H1 (cell line): Measurements from ENCODE around the gene UGT2A2. TPM values are rescaled to one million over a fixed set of nuclear protein-coding genes. Genes with fewer than 3 reads are reported as not detected.

ENCODE experiments used
- CTCF ChIA-PET: fragments of 300-600 bp; sonication (Branson Sonifier 250); formaldehyde crosslinking; loops from one replicate; lab custom pipeline; 2021; ENCODE audit not compliant: partially characterized antibody; lab: Charles Lee
- POLR2A ChIA-PET: fragments of 300-600 bp; sonication (Branson Sonifier 250); formaldehyde crosslinking; loops from one replicate; lab custom pipeline; 2021; ENCODE audit warnings: inconsistent platforms; ENCODE audit not compliant: partially characterized antibody; lab: Charles Lee
- DNase-seq, 2 experiments: peaks; one replicate each; pipeline versions ENCODE4 v3.0.0 to v3.0.0-alpha.2; 2010 to 2022; ENCODE audit warnings: low spot score in 2 of 2, low read depth in 1 of 2, mixed read lengths in 1 of 2
- FAIRE-seq: peaks from 2 replicates; lab custom pipeline; 2011; peaks lifted over from hg19 to GRCh38; lab: Jason Lieb, UNC
- H2AFZ ChIP-seq: 2 replicates; pipeline ENCODE4 v1.8.1; 2012; ENCODE audit warnings: low read length, inconsistent platforms
- H2AK5ac ChIP-seq: 2 replicates; pipeline ENCODE4 v1.6.1; 2013; ENCODE audit warnings: low read depth, low read length
- H2BK120ac ChIP-seq: replicated peaks from 2 replicates; pipeline ENCODE3; 2013; ENCODE audit warnings: low read depth, low read length, inconsistent platforms
- H2BK12ac ChIP-seq: 2 replicates; pipeline ENCODE4 v1.6.1; 2013; ENCODE audit warnings: low read depth, low read length
- H2BK15ac ChIP-seq: 2 replicates; pipeline ENCODE4 v1.6.1; 2013; ENCODE audit warnings: low read length
- H2BK20ac ChIP-seq: 2 replicates; pipeline ENCODE4 v1.6.1; 2013; ENCODE audit warnings: low read length
- H2BK5ac ChIP-seq: 2 replicates; pipeline ENCODE4 v1.6.1; 2013; ENCODE audit warnings: low read depth, low read length
- H3K14ac ChIP-seq: 2 replicates; pipeline ENCODE4 v1.6.1; 2013; ENCODE audit warnings: inconsistent platforms; ENCODE audit not compliant: insufficient read length
- H3K18ac ChIP-seq: 2 replicates; pipeline ENCODE4 v1.6.1; 2013; ENCODE audit warnings: low read length; ENCODE audit errors: extremely low read depth
- H3K23ac ChIP-seq: 2 replicates; pipeline ENCODE4 v1.6.1; 2013; ENCODE audit warnings: inconsistent platforms; ENCODE audit not compliant: insufficient read length
- H3K23me2 ChIP-seq: 2 replicates; pipeline ENCODE4 v1.6.1; 2013; ENCODE audit warnings: low read depth, low read length
- H3K27ac ChIP-seq: 2 replicates; pipeline ENCODE4 v1.6.1; 2011; ENCODE audit warnings: low read depth, low read length, inconsistent platforms
- H3K27me3 ChIP-seq, 4 experiments: replicated peaks in 1 of 4; 1 replicate in 1 of 4; 2 replicates in 3 of 4; pipeline versions ENCODE4 v1.6.1 to v1.8.1; 2011 to 2013; ENCODE audit warnings: low read length in 3 of 4, mild to moderate bottlenecking in 3 of 4, inconsistent platforms in 2 of 4, mixed read lengths in 2 of 4, moderate library complexity in 1 of 4; ENCODE audit not compliant: control insufficient read depth in 3 of 4, insufficient read depth in 3 of 4; ENCODE audit errors: extremely low read depth in 1 of 4
- H3K36me3 ChIP-seq, 4 experiments: 2 replicates each; pipeline versions ENCODE4 v1.6.1 to v1.8.1; 2011 to 2013; ENCODE audit warnings: mild to moderate bottlenecking in 4 of 4, low read length in 3 of 4, moderate library complexity in 2 of 4, control low read depth in 1 of 4, inconsistent platforms in 1 of 4; ENCODE audit not compliant: insufficient read depth in 4 of 4, control insufficient read depth in 2 of 4
- H3K4ac ChIP-seq: replicated peaks from 2 replicates; pipeline ENCODE3; 2013; ENCODE audit warnings: low read length, low read depth, mixed read lengths, inconsistent platforms; ENCODE audit not compliant: insufficient read length
- H3K4me1 ChIP-seq, 4 experiments: replicated peaks in 1 of 4; 1 replicate in 1 of 4; 2 replicates in 3 of 4; pipeline versions ENCODE4 v1.6.1 to v1.8.1; 2011 to 2013; ENCODE audit warnings: low read length in 3 of 4, inconsistent platforms in 2 of 4, mixed read lengths in 1 of 4; ENCODE audit not compliant: insufficient read depth in 4 of 4, control insufficient read depth in 3 of 4
- H3K4me2 ChIP-seq, 2 experiments: 2 replicates each; pipeline versions ENCODE4 v1.6.1 to v1.8.1; 2011 to 2013; ENCODE audit warnings: low read depth in 2 of 2, low read length in 2 of 2, control low read depth in 1 of 2, inconsistent platforms in 1 of 2, mild to moderate bottlenecking in 1 of 2; ENCODE audit not compliant: insufficient read depth in 1 of 2
- H3K4me3 ChIP-seq, 4 experiments: fragments of 200-600, 300-600 bp in 1 of 4; sonication (generic), shearing (Covaris generic), sonication (Bioruptor Twin) in 1 of 4; 2 replicates each; pipeline versions ENCODE4 v1.5.1 to v1.8.1; 2011 to 2016; ENCODE audit warnings: low read length in 4 of 4, low read depth in 3 of 4, control low read depth in 2 of 4, inconsistent platforms in 2 of 4, mild to moderate bottlenecking in 2 of 4, mixed read lengths in 1 of 4, moderate library complexity in 1 of 4; ENCODE audit not compliant: insufficient read depth in 2 of 4; ENCODE audit errors: extremely low read depth in 1 of 4
- H3K56ac ChIP-seq: replicated peaks from 2 replicates; pipeline ENCODE3; 2013; ENCODE audit warnings: low read depth, mild to moderate bottlenecking, mixed read lengths, low read length, inconsistent platforms; ENCODE audit not compliant: insufficient read length
- H3K79me1 ChIP-seq: 2 replicates; pipeline ENCODE4 v1.6.1; 2013; ENCODE audit warnings: low read depth, low read length, control low read depth
- H3K79me2 ChIP-seq, 2 experiments: 2 replicates each; pipeline versions ENCODE4 v1.6.1 to v1.8.1; 2012 to 2013; ENCODE audit warnings: low read length in 2 of 2, mild to moderate bottlenecking in 2 of 2, inconsistent platforms in 1 of 2; ENCODE audit not compliant: insufficient read depth in 2 of 2, control insufficient read depth in 1 of 2
- H3K9ac ChIP-seq, 4 experiments: replicated peaks in 1 of 4; 1 replicate in 1 of 4; 2 replicates in 3 of 4; pipeline versions ENCODE4 v1.6.1 to v1.8.1; 2011 to 2013; ENCODE audit warnings: low read depth in 3 of 4, low read length in 3 of 4, control low read depth in 2 of 4, mild to moderate bottlenecking in 2 of 4, moderate library complexity in 2 of 4, inconsistent platforms in 1 of 4; ENCODE audit errors: extremely low read depth in 1 of 4
- H3K9me3 ChIP-seq, 2 experiments: 2 replicates each; pipeline versions ENCODE4 v1.6.1 to v1.8.1; 2012 to 2013; ENCODE audit warnings: mild to moderate bottlenecking in 2 of 2, moderate library complexity in 2 of 2, control low read depth in 1 of 2, inconsistent platforms in 1 of 2, low read depth in 1 of 2, low read length in 1 of 2, mixed read lengths in 1 of 2; ENCODE audit not compliant: insufficient read depth in 2 of 2
- H4K20me1 ChIP-seq, 2 experiments: replicated peaks in 1 of 2; 2 replicates each; pipeline versions ENCODE3 to v1.8.1; 2011 to 2013; ENCODE audit warnings: inconsistent platforms in 2 of 2, low read length in 2 of 2, mild to moderate bottlenecking in 1 of 2; ENCODE audit not compliant: insufficient read depth in 2 of 2, control insufficient read depth in 1 of 2
- H4K5ac ChIP-seq: 2 replicates; pipeline ENCODE4 v1.6.1; 2013; ENCODE audit warnings: low read length, low read depth, mixed read lengths, inconsistent platforms; ENCODE audit not compliant: insufficient read length
- H4K8ac ChIP-seq: 2 replicates; pipeline ENCODE4 v1.8.0; 2013; ENCODE audit warnings: mild to moderate bottlenecking, moderate library complexity, low read length, inconsistent platforms; ENCODE audit not compliant: insufficient read depth; ENCODE audit errors: extremely low read depth
- H4K91ac ChIP-seq: replicated peaks from 2 replicates; pipeline ENCODE3; 2013; ENCODE audit warnings: low read length, mixed read lengths, inconsistent platforms; ENCODE audit not compliant: insufficient read length
- EGR1 ChIP-seq: IDR thresholded peaks from 2 replicates; pipeline ENCODE4 v1.6.1; 2011; ENCODE audit warnings: low read depth, low read length, borderline replicate concordance
- EP300 ChIP-seq, 2 experiments: IDR thresholded peaks; 1 replicate in 1 of 2; 2 replicates in 1 of 2; pipeline ENCODE4 v1.6.1; 2011 to 2012; ENCODE audit warnings: low read depth in 2 of 2, low read length in 2 of 2, mild to moderate bottlenecking in 2 of 2, borderline replicate concordance in 1 of 2, inconsistent platforms in 1 of 2, moderate library complexity in 1 of 2
- GTF2F1 ChIP-seq: IDR thresholded peaks from 2 replicates; pipeline ENCODE4 v1.6.1; 2012; ENCODE audit warnings: low read depth, low read length, improper control_type of control experiment, borderline replicate concordance
- WGBS, 2 experiments: shearing (Covaris generic) in 1 of 2; methylation state at CpG; one replicate each; pipeline versions ENCODE4 v1.1.6 to v1.1.7; 2013 to 2015; ENCODE audit warnings: low lambda C conversion rate in 2 of 2, mixed read lengths in 2 of 2, inconsistent platforms in 1 of 2, low coverage in 1 of 2, missing lambda C conversion rate in 1 of 2; ENCODE audit not compliant: insufficient replicate concordance in 2 of 2, insufficient coverage in 1 of 2, insufficient read length in 1 of 2; ENCODE audit errors: extremely low coverage in 1 of 2, missing lambda C conversion rate in 1 of 2; 5-methylcytosine and 5-hydroxymethylcytosine counted together
- polyA plus RNA-seq, 7 experiments: library from polyadenylated mRNA; depleted of rRNA in 3 of 7; stranded (reverse) in 5 of 7; unstranded in 2 of 7; fragments of >200 nt in 5 of 7; fragments of 200-250 nt in 2 of 7; gene quantifications; 1 replicate in 5 of 7; 2 replicates in 1 of 7; 4 replicates in 1 of 7; pipeline versions ENCODE4 v1.2.1 to v1.2.3, GENCODE V29; 2011 to 2013; ENCODE audit warnings: missing spikeins in 2 of 7, mixed read lengths in 2 of 7
- total RNA-seq: library from RNA; stranded (reverse); fragmentation: NEBNext Ultra II Directional; extraction: Animal tissue kit (Norgen Biotek cat#: 25700); gene quantifications from 2 replicates; pipeline ENCODE4 v1.2.1, GENCODE V29; 2021
- TF ChIP-seq, protein P1 (sequence below): IDR thresholded peaks from 2 replicates; pipeline ENCODE4 v1.6.1; 2012; ENCODE audit warnings: low read length, inconsistent platforms

UGT2A2 gene
- total and polyA plus RNA-seq, 2 of the 8 experiments (the other 6 are each of a cell fraction or from before 2014, with no cell fraction given), result not detected

- H3K79me2 ChIP-seq, result no peaks in the 10 kb centered on the region
- H3K23ac ChIP-seq, result no peak overlapping the region
- no peak overlapping the region for H2BK5ac ChIP-seq
- no peak for DNase-seq
- no peak overlapping the region for H2BK120ac ChIP-seq
- H2BK15ac ChIP-seq, result no peak overlapping the region
- H3K4me3 ChIP-seq, result no peak overlapping the region
- no peaks in the 10 kb centered on the region for H3K27me3 ChIP-seq
- H4K91ac ChIP-seq, result no peak overlapping the region
- H2AK5ac ChIP-seq, result no peak overlapping the region
- H4K5ac ChIP-seq, result no peak overlapping the region
- H3K79me1 ChIP-seq, result no peaks in the 10 kb centered on the region
- CTCF ChIA-PET, result interaction anchor here (1.4 kb wide), 1 partner anchor 210 kb away, joined by 3 read pairs; no protein-coding TSS in a partner anchor
- no peak overlapping the region for H3K4ac ChIP-seq
- WGBS, 2 experiments, result 93% methylated on average over 7 of the region's 12 CpGs; no CpG with 5 or more reads in 1 of the 2 experiments
- FAIRE-seq, result no peak
- no peak overlapping the region for H2BK12ac ChIP-seq
- no peak overlapping the region for H3K9ac ChIP-seq
- H3K14ac ChIP-seq, result no peak overlapping the region
- H3K23me2 ChIP-seq, result no peaks in the 10 kb centered on the region
- no peak overlapping the region for H2AFZ ChIP-seq
- no peaks in the 10 kb centered on the region for H3K36me3 ChIP-seq
- H3K56ac ChIP-seq, result no peak overlapping the region
- H4K8ac ChIP-seq, result no peak overlapping the region; the same call in 1 of the 2 replicates
- no peak for TF ChIP-seq GTF2F1
- no peak for TF ChIP-seq EGR1
- no peak for TF ChIP-seq EP300 (IDR thresholded peaks at IDR 0.05; ENCODE audit: borderline replicate concordance in 1 of 2, low read depth in 2 of 2, low read length in 2 of 2)
- TF ChIP-seq, protein P1, sequence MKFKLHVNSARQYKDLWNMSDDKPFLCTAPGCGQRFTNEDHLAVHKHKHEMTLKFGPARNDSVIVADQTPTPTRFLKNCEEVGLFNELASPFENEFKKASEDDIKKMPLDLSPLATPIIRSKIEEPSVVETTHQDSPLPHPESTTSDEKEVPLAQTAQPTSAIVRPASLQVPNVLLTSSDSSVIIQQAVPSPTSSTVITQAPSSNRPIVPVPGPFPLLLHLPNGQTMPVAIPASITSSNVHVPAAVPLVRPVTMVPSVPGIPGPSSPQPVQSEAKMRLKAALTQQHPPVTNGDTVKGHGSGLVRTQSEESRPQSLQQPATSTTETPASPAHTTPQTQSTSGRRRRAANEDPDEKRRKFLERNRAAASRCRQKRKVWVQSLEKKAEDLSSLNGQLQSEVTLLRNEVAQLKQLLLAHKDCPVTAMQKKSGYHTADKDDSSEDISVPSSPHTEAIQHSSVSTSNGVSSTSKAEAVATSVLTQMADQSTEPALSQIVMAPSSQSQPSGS, result no peak
- H2BK20ac ChIP-seq, result no peak overlapping the region
- POLR2A ChIA-PET, result no interaction called here
- H3K18ac ChIP-seq, result no peak overlapping the region
- no peak overlapping the region for H3K4me2 ChIP-seq
- no peaks in the 10 kb centered on the region for H3K4me1 ChIP-seq
- H3K9me3 ChIP-seq, result peaks cover 5% of the 10 kb centered on the region in 2 experiments; a peak in 2 of 4 replicates
- H4K20me1 ChIP-seq, result no peaks in the 10 kb centered on the region
- no peak overlapping the region for H3K27ac ChIP-seq
These were observed 18.7 kb upstream of the UGT2A2 start for GRCh38 chr4:69658133-69658532.
